Glutamatergic neuron (in vitro differentiated cells): Measurements from ENCODE around the gene PMPCB. TPM values are rescaled to one million over a fixed set of nuclear protein-coding genes. Genes with fewer than 3 reads are reported as not detected.
"Not testable (repeated sequence)": the region's sequence is repeated elsewhere in the genome, so short reads cannot be mapped to it uniquely, and the experiment has no call there.

Experiments
- DNase-seq: peaks from one replicate; pipeline ENCODE4 v3.0.0; 2022
- H3K27ac Mint-ChIP-seq: one replicate; pipeline ENCODE4 v1.8.0; 2020; ENCODE audit warnings: mild to moderate bottlenecking, mixed read lengths, inconsistent platforms; ENCODE audit not compliant: unreplicated experiment
- H3K27me3 Mint-ChIP-seq: one replicate; pipeline ENCODE4 v1.8.0; 2020; ENCODE audit warnings: mild to moderate bottlenecking, moderate library complexity, mixed read lengths, inconsistent platforms; ENCODE audit not compliant: unreplicated experiment
- H3K36me3 Mint-ChIP-seq: one replicate; pipeline ENCODE4 v1.8.0; 2020; ENCODE audit warnings: mild to moderate bottlenecking, mixed read lengths, inconsistent platforms; ENCODE audit not compliant: unreplicated experiment
- H3K4me1 Mint-ChIP-seq: one replicate; pipeline ENCODE4 v1.8.0; 2020; ENCODE audit warnings: mild to moderate bottlenecking, low read depth, mixed read lengths, inconsistent platforms; ENCODE audit not compliant: unreplicated experiment
- H3K4me3 Mint-ChIP-seq: one replicate; pipeline ENCODE4 v1.8.0; 2020; ENCODE audit warnings: mild to moderate bottlenecking, mixed read lengths, inconsistent platforms; ENCODE audit not compliant: unreplicated experiment
- H3K9me3 Mint-ChIP-seq: one replicate; pipeline ENCODE4 v1.8.0; 2020; ENCODE audit warnings: mild to moderate bottlenecking, moderate library complexity, mixed read lengths, inconsistent platforms; ENCODE audit not compliant: unreplicated experiment
- CTCF ChIP-seq: fragments of 200-600 bp; sonication (generic); IDR thresholded peaks from one replicate; pipeline ENCODE4 v1.5.0; 2021; ENCODE audit not compliant: partially characterized antibody, unreplicated experiment
- long read RNA-seq: library from polyadenylated mRNA; unstranded; transcript quantifications from one replicate; pipeline ENCODE4 v2.0.0, GENCODE V29; 2020; ENCODE audit not compliant: unreplicated experiment
- total RNA-seq: library from RNA; stranded (reverse); fragmentation: NEBNext Ultra II Directional; extraction: Animal tissue kit (Norgen Biotek cat#: 25700); gene quantifications from one replicate; pipeline ENCODE4 v1.2.1, GENCODE V29; 2021; ENCODE audit not compliant: unreplicated experiment

PMPCB gene
- total RNA-seq: 59.8 TPM
- long read RNA-seq, transcript PMPCB-201 (13 exons, 2,472 nt): major isoform, 72 of 85 reads
- long read RNA-seq, partial matches to known transcripts: 2 of 85 reads
- long read RNA-seq, other reads (novel, unspliced or antisense): 9 of 85 reads

GRCh38 chr7:103296901-103297836, at the start of gene PMPCB:
Gene PMPCB, plus strand, starts transcription at chr7:103297435. Its CDS starts 25 bp downstream, at chr7:103297460.
- peak; percentile 97 for DNase-seq
- Mint-ChIP-seq H3K36me3 (no peaks in the 10 kb centered on the region), H3K4me1 (peaks cover 11% of the 10 kb centered on the region), H3K27ac (peak within 1 kb of the TSS; percentile 85), H3K27me3 (peaks cover 1% of the 10 kb centered on the region), H3K4me3 (peak within 1 kb of the TSS; percentile 93), H3K9me3 (no peaks in the 10 kb centered on the region)
- TF ChIP-seq CTCF: peak; percentile 94

- not testable (repeated sequence) for H3K4me3 Mint-ChIP-seq, DNase-seq, H3K27me3 Mint-ChIP-seq, H3K4me1 Mint-ChIP-seq, H3K9me3 Mint-ChIP-seq, H3K36me3 Mint-ChIP-seq, H3K27ac Mint-ChIP-seq
These were observed 43.3 kb upstream of the PMPCB start for GRCh38 chr7:103253699-103254506.

- not testable (repeated sequence) for H3K4me1 Mint-ChIP-seq, H3K9me3 Mint-ChIP-seq, H3K4me3 Mint-ChIP-seq, DNase-seq, H3K36me3 Mint-ChIP-seq, H3K27ac Mint-ChIP-seq, H3K27me3 Mint-ChIP-seq
These were observed 33.2 kb upstream of the PMPCB start for GRCh38 chr7:103264054-103264453.

- DNase-seq, H3K4me1 Mint-ChIP-seq, H3K4me3 Mint-ChIP-seq, H3K27me3 Mint-ChIP-seq, H3K36me3 Mint-ChIP-seq, H3K27ac Mint-ChIP-seq, H3K9me3 Mint-ChIP-seq: not testable (repeated sequence)
These were observed 31.0 kb upstream of the PMPCB start for GRCh38 chr7:103266229-103266628.

- H3K27ac Mint-ChIP-seq, H3K36me3 Mint-ChIP-seq, H3K4me3 Mint-ChIP-seq, H3K9me3 Mint-ChIP-seq, H3K27me3 Mint-ChIP-seq, DNase-seq, H3K4me1 Mint-ChIP-seq: not testable (repeated sequence)
These were observed 23.9 kb upstream of the PMPCB start for GRCh38 chr7:103273374-103273773.

- not testable (repeated sequence) for H3K4me1 Mint-ChIP-seq, H3K4me3 Mint-ChIP-seq
These were observed 22.4 kb upstream of the PMPCB start for GRCh38 chr7:103274867-103275266.

GRCh38 chr7:103278195-103278594, 19.0 kb upstream of the PMPCB start:
- peaks cover 12% of the 10 kb centered on the region for H3K27me3 Mint-ChIP-seq
- H3K4me1 Mint-ChIP-seq, H3K4me3 Mint-ChIP-seq, H3K36me3 Mint-ChIP-seq, H3K27ac Mint-ChIP-seq, H3K9me3 Mint-ChIP-seq, DNase-seq: not testable (repeated sequence)

More at GRCh38 chr7:103274867-103275266, 22.4 kb upstream of the PMPCB start:
- H3K27me3 Mint-ChIP-seq, DNase-seq, H3K27ac Mint-ChIP-seq, H3K9me3 Mint-ChIP-seq, H3K36me3 Mint-ChIP-seq: not testable (repeated sequence)

GRCh38 chr7:103279636-103279962, 17.6 kb upstream of the PMPCB start:
- not testable (repeated sequence) for H3K9me3 Mint-ChIP-seq, H3K27ac Mint-ChIP-seq, DNase-seq, H3K4me1 Mint-ChIP-seq, H3K36me3 Mint-ChIP-seq
- Mint-ChIP-seq H3K4me3 (peak overlapping the region; percentile 75), H3K27me3 (peaks cover 12% of the 10 kb centered on the region)

- H3K9me3 Mint-ChIP-seq, H3K4me1 Mint-ChIP-seq, H3K36me3 Mint-ChIP-seq, H3K27ac Mint-ChIP-seq: not testable (repeated sequence)
- Mint-ChIP-seq H3K27me3 (peaks cover 12% of the 10 kb centered on the region), H3K4me3 (peak overlapping the region; percentile 96)
- peak; percentile 69 for DNase-seq
These were observed 17.1 kb upstream of the PMPCB start for GRCh38 chr7:103279963-103280802.

GRCh38 chr7:103280803-103281155, 16.5 kb upstream of the PMPCB start:
- not testable (repeated sequence) for H3K9me3 Mint-ChIP-seq, H3K36me3 Mint-ChIP-seq, DNase-seq, H3K27ac Mint-ChIP-seq, H3K4me1 Mint-ChIP-seq
- Mint-ChIP-seq H3K4me3 (peak overlapping the region; percentile 96), H3K27me3 (peaks cover 12% of the 10 kb centered on the region)
